Endothelial cell of coronary artery (primary cell): ENCODE data around the gene SFXN2. TPM values are rescaled to one million over a fixed set of nuclear protein-coding genes. Genes with fewer than 3 reads are reported as not detected.

Experiments
- total RNA-seq: library from RNA; depleted of rRNA; stranded (reverse); fragments of >200 nt; gene quantifications from 2 replicates; pipeline ENCODE4 v1.2.3, GENCODE V29; 2014

SFXN2 gene, protein sequence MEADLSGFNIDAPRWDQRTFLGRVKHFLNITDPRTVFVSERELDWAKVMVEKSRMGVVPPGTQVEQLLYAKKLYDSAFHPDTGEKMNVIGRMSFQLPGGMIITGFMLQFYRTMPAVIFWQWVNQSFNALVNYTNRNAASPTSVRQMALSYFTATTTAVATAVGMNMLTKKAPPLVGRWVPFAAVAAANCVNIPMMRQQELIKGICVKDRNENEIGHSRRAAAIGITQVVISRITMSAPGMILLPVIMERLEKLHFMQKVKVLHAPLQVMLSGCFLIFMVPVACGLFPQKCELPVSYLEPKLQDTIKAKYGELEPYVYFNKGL
- 2.7 and 6.4 TPM in 2 replicates for total RNA-seq

DNA sequence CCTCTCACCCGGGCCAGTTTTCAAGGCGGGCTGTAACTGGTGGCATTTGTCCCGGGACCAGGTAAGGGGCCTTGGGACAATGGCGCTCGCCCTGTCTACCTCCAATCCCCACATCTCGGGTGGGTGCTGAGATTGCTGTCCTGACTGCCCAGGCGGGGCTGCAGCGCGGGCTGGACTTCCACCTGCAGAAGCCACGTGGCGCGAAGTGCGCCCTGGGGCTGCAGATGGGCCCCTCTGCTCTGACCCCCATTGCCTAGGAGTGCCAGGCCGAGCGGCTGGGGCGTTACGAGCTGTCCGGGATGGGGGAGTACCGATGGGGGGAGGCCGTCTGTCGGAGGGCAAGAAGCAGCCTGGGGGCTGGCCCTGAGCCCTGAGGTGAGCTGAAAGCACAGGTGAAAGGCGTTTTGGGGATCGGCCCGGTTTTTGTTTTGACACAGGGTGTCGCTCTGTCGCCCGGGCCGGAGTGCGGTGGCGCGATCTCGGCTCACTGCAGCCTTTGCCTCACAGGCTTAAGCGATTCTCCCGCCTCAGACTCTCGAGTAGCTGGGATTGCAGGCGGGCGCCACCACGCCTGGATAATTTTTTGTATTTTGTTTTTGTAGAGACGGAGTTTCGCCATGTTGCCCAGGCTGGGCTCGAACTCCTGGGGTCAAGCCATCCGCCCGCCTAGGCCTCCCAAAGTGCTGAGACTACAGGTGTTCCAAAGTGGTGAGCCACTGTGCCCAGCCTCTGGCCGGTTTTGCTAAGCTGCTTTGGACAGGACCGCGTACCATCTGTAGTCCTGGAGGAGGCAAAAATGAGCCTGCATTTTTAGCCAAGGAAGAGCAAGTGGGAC lies at the start of gene SFXN2:
Gene SFXN2, plus strand, starts transcription at position 16 of the 835 bp plus-strand sequence. CDS start 12,001 bp downstream, outside the sequence.

DNA sequence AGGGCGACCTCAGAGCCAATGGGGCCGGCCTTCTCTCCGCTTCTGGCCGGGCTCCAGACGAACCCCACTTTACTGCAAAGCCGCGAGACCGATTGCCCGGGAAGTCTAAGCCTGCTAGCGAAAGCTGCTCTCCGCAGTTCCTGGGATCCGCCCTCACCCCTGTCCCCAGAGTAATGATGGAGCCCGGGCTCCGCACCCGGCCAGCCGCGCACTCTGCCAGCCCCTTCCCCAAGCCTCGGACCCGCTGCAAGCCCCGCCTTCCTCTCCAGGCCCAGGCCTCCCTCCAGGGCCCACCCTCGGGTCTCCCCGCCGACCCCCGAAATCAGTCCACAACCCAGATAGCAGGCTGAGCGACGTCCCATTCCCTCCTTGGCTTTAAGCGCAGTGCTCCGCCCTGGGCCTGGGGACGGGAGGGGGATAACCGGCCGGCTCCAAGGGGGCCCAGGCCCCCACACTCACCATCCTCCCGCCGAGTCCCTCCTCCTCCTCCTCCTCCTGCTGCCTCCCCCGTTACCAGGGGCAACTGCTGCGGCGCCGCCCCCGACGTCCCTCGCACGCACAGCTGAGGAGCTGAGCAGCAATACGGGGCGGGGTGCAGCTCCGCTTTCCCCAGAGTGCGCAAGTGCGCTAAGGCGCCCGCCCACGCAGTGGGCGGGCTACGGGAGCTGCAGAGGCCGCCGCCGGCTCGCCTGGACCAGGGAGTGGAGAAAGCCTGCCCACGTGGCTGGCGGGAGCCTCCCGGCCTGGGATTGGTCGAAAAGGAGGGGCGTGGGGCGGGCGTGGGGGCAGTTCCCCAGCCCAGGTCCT lies 419 bp upstream of the SFXN2 start, which contains the start of gene ARL3:
Gene ARL3, minus strand, starts transcription at position 584 of the 807 bp plus-strand sequence. Its CDS starts 122 bp downstream, at position 462.

DNA sequence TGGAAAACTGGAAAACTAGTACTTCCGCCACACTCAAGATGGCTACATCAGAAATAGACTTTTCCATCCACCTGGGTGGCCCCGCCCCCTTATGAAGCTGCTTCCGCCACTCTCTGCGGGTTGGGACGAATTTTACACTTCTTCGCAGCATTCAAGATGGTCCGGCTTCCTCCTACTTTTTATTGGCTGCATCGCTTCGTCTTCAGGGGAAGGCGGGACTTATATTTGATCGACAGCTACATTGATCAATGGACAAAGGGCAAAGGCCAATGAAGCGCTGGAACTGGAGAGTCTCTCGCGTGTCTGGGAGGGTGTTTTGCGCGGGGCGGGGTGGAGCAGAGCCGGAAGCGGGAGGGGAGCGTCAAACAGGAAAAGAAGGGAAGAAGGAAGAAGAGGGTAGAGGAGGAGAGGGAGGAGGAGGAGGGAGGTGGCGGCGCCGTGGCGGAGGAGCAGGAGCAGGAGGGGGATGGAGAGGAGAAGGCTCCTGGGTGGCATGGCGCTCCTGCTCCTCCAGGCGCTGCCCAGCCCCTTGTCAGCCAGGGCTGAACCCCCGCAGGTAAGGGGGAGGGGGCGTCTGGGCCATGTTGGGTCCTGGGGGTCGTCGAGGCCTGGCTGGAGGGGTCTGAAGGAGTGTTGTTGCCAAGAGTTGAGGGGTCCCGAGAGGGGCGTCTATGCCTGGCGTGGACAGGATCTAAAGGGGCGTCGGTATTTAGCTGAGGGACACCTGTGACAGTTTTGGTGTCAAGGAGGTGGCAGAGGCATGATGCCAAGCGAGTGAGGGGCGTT lies 29.3 kb downstream of the SFXN2 start, which contains the start of gene WBP1L:
Gene WBP1L, plus strand, starts transcription at position 361 of the 786 bp plus-strand sequence. Its CDS starts 106 bp downstream, at position 467.

Other genes starting within 250 kb of the SFXN2 start
- gene ACTR1A, start 211.9 kb upstream of the SFXN2 start, total RNA-seq, result 148 and 157 TPM in 2 replicates
- gene SUFU, start 210.7 kb upstream of the SFXN2 start, total RNA-seq, result 3.3 and 4.3 TPM in 2 replicates
- gene TRIM8, start 70.2 kb upstream of the SFXN2 start, total RNA-seq, result 61.3 and 82.2 TPM in 2 replicates
- gene ARL3, start 239 bp upstream of the SFXN2 start, total RNA-seq, result 6.1 and 6.6 TPM in 2 replicates
- gene WBP1L, start 29.3 kb downstream of the SFXN2 start, total RNA-seq, result 39.2 and 43.9 TPM in 2 replicates
- not detected in 2 replicates for gene CYP17A1, start 122.8 kb downstream of the SFXN2 start, total RNA-seq
- gene BORCS7, start 139.6 kb downstream of the SFXN2 start, total RNA-seq, result 13.1 and 13.9 TPM in 2 replicates
- gene AS3MT, start 154.8 kb downstream of the SFXN2 start, total RNA-seq, result 0.09 and 1.5 TPM in 2 replicates
- 2.9 and 3.9 TPM in 2 replicates for gene CNNM2, start 203.7 kb downstream of the SFXN2 start, total RNA-seq